Skeletal muscle cell (primary cell): ENCODE data around the gene MAPK11.
A peak's percentile ranks its signal among the peaks of the same experiment; 100 is the strongest.

Experiments used
- DNase-seq: peaks from one replicate; pipeline ENCODE4 v3.0.0-alpha.2; 2010; ENCODE audit warnings: low read depth
- H3K4me3 ChIP-seq: 2 replicates; pipeline ENCODE4 v1.5.1; 2011; ENCODE audit warnings: low read depth, mild to moderate bottlenecking, control low read depth, low read length, moderate library complexity

The MAPK11 gene

DNA sequence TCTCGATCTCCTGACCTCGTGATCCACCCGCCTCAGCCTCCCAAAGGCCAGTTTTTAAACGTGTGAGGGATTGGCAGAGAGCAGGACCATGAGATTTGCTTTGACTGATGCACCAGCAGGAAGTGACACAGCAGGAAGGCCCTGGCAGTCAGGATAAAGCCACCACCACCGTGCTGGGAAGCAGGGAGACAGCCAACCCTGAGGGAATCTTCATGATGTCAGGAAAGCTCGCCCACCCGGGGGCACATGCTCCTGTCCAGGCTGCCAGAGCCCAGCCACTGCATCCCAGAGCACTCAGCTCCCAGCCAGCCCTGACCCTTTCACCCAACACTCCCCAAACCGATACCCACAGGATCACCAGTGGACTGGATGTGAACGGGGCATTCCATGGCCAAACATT lies 31.4 kb downstream of the MAPK11 start:
- DNase-seq, result no peak

DNA sequence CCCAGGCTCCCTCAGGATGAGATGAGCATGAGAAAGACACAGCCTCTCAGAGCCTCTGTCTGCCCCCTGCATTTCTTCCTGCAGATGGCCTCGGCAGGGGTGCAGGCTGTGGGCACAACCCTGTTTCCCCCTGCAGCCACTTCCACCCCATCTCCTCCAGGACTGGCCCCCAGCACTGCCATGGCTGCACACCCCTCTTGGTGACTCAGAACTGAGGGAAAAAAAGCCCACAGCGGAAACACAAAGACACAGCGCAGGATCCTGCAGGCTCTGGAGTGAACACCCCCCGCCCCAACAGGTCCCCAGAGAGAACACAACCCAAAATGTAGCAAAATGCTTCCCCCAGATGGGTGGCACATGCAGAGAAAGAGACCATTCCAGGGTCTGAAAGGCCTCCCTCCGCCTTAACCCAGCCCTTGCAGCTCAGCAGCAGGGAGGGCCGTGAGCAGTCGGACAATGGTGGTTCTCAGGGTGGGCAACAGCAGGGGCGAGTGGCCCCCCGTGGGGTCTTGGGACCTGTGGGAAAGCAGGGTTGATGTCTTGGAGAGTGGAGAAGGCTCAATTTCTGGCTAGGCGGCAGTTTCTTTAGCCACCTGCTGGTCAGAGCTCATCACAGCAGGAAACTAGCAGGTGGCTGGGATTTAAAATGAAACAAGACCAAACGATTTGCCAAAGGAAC lies 33.3 kb downstream of the MAPK11 start:
- H3K4me3 ChIP-seq, result no peak overlapping the region
- no peak for DNase-seq

More for the DNA sequence above, 31.4 kb downstream of the MAPK11 start:
- H3K4me3 ChIP-seq, result no peak overlapping the region

DNA sequence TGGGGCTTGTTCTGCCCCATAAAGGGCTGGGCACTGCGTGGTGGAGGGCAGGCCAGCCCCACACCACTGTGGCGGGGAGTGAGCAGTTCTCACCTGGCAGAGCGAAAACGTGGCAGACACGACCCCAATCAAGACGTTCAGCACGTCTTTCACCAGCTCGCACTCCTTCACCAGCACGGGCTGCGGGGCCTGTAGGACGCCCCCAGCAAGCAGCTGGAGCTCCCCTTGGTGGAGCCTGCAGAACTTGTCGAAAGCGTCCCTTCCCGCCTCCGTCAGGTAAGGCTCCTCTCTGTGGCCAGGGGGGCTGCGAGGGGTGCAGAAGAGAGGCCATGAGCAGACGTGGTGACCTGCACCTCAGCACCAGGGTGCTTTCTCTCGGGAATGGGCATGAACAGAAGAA lies 37.0 kb downstream of the MAPK11 start:
- H3K4me3 ChIP-seq, result no peak overlapping the region
- DNase-seq, result no peak

DNA sequence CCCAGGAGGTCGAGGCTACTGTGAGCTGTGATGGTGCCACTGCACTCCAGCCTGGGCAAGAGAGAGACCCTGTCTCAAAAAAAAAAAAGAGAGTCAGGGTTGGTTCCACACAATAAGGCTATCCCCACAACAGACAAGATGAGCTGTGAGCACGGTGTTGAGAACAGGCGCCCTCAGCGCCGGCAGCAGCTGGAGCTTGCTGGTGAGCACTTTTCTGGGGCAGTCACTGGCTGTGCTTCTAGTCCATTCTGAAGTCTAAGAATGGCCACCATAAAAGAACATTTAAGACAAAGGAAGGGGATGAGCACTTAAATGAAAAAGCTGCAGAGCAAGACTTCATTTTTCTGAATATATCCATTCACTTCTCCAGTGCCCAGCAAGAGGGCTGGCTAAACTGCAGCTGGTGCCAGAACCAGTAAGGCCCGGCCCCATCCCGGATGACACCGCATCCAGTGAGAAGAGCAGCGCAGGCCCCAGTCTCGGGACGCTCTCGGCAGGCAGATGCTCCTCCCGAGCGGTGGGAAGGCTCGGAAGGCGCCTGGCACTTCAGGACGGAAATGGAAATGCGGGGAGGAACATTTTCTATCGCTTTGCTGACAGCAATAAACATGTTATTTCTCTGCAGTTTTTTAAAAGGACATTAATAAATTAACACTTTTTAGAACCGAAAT lies 37.6 kb downstream of the MAPK11 start:
- no peak for DNase-seq
- H3K4me3 ChIP-seq, result no peak overlapping the region

DNA sequence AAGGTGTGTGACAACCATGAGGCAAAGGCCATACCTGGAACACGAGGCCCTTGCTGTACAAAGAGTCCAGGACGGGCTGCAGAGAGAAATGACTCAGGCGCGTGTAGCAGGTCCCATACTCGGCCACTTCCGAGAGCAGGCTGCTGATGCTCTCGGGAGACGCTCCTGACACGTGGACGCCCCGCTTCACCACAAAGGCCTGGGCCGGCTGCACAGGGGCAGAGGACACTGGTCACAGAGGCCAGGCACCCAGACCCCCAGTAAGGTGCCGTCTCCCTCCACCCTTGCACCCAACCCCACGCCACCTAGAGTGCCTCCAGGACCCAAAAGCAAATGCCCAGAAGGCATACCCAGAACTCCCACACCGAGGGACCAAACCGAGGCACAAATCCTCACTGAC lies 40.8 kb downstream of the MAPK11 start:
- H3K4me3 ChIP-seq, result no peak overlapping the region
- no peak for DNase-seq

DNA sequence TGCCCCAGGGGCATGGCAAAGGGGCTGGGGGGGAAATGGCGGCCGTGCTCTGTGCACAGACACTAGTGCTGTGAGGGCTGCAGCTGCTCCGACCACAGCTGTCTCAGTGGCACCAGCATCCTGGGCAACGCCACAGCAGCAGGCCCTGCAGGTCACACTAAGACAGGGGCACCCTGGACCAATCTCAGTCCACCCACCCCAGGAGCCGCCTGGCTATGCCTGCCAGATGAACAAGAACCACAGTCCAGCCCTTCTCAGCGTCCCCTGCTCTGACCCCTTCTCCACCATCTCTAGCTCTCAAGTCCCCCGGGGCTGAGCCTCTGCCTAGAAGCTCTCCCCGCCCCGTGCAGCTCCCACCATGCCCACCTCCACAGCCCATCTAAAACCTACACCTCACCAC lies 41.8 kb downstream of the MAPK11 start:
- no peak overlapping the region for H3K4me3 ChIP-seq
- DNase-seq, result no peak

DNA sequence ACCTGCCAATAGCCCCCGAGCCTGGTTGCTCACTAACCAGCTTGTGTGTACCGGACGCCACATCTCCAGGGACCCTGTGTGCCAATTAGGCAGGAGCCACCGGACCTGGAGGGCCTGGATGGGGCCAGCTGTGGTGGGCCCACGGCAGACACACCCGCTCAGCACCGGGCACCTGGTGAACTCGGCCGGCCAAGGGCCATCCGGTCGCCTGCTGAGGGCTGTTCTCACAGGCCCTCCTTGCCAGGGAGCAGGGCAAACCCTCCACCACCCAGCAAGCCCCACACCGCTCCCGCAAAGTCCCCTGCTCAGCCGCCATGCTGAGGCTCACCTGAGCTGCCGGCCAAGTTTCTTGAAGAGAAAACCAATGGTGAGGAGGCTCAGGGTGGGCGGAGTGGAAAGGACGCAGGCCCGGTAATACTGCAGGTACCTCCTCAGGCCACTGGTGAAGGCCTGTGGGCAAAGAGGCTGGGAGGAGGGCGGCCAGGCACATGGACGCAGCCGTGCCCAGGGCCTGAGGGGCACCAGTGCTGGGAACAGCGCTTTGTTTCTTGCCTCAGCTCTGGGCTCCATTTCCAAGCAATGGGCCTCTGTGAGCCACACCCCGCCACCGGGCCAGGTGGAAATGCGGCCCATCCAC lies 42.5 kb downstream of the MAPK11 start:
- no peak for DNase-seq
- H3K4me3 ChIP-seq, result no peak overlapping the region

DNA sequence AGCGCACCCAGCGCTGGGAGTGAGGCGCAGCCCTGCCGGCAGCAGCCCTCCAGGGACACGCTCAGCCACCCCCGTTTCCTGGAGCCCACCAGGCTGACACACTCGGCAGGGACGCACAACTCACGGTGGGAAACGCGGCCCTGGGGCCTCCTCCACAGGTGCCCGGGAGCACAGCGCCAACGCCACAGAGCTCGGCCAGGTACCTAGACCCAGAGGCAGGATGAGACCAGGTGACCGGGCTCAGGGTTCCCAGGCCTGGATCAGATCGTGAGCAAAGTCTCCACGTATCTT lies 43.4 kb downstream of the MAPK11 start:
- no peak for DNase-seq
- H3K4me3 ChIP-seq, result no peak overlapping the region

DNA sequence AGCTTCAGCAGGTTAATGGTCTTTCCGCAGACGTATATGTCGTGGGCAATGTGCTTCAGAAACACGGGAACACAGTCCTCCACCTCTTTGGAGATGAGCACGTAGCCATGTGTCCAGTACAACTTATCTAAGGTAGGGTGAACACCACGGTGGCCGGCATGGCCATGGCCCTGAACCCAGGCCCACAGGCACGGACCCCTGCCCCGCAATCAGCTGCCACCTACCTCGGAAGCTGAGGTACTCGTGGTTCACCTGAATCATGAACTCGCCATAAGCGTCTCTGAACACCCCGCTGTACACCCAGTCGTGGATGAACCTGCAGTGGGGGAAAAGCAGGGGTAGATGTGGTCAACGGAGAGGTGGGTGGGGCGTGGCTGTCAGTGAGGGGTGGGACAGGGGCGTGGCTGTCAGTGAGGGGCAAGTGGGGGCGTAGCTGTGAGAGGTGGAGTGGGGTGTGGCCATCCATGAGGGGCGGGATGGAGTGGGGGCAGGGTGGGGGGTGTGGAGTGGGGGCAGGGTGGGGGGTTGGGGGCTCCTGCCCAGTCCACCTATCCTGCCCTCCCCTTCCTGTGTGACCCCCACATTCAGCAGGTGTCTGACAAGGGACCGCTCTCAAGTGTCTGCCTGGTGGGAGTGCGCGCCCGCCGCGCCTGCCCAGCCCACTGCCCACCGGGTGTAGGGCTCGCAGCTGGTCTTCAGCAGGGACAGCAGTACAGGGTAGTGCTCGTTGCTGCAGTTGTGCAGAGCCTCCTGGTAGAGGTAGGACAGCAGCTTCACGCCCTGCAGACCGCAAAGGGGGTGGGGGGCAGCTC lies 43.9 kb downstream of the MAPK11 start:
- DNase-seq, result no peak
- no peak overlapping the region for H3K4me3 ChIP-seq

DNA sequence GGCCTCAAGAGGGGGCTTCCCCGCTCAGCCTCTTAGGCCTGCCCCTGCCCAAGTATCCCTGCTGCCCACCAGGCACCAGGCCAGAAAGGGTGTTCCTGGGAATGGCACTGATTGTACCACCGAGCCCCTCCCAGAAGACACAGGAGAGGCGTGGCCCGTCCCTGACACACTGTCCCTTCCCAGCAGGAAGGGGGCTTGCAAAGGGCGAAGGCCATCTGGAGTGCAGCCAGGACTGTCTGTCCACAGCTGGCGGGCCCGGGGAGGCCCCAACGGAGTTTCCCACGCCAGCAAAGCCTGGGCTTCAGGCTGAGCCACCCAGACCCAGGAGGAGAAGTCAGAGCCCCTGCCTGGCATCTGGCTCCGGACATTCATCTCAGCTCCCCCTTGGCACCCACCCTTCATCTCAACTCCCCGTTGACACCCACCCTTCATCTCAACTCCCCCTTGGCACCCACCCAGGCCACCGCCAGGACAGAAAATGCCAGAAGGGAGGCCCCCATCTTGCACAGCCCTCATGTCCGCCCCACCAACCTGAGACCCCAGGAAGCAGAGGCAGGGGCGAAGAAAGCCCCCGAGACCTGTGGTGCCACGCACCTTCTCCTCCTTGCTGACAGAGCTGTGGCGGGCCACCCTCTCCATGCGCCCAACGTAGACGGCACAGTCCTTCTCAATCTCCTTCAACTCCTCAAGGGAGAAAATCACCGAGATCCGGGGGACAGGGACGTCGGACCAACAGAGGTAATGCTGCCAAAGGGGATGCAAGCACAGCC lies 44.8 kb downstream of the MAPK11 start:
- no peak for DNase-seq
- no peak overlapping the region for H3K4me3 ChIP-seq

DNA sequence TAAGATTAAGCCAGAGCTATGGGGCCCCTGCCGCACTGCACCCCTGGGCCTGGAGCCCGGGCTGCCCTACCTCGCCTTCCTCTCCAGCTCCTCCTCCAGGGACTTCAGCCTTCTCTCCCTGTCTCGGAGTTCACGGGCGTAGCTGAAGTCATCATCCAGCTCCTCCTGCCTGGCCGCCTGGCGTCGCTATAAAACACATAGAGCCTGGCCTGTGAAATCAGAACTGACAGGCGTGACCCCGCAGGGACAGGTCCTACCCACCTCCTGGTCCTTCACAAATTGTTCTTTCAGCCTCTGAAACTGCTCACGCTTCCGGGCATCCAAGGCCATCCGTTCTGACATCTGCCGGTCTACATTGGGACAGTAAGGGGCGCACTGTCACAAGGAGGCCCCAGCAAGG lies 46.1 kb downstream of the MAPK11 start:
- no peak for DNase-seq
- no peak overlapping the region for H3K4me3 ChIP-seq

DNA sequence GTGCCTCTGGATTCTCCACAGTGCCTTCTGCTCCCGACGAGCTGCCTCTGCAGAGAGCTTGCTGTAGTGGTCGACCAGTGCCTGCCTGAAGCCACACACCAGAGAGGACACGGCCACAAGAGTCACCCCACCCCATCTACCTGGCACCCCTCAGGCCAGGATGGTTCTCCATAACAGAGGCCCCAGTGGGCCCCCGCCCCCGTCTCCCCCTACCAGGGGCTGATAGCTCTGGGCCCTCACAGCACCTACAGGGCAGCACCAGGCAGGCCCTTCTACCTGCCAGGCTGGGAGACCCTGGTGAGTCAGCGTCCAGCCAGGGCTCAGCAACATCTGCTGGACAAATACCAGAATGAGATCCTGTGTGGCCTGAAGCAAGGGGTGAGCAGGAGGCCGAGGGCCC lies 47.7 kb downstream of the MAPK11 start:
- DNase-seq, result no peak
- no peak overlapping the region for H3K4me3 ChIP-seq

DNA sequence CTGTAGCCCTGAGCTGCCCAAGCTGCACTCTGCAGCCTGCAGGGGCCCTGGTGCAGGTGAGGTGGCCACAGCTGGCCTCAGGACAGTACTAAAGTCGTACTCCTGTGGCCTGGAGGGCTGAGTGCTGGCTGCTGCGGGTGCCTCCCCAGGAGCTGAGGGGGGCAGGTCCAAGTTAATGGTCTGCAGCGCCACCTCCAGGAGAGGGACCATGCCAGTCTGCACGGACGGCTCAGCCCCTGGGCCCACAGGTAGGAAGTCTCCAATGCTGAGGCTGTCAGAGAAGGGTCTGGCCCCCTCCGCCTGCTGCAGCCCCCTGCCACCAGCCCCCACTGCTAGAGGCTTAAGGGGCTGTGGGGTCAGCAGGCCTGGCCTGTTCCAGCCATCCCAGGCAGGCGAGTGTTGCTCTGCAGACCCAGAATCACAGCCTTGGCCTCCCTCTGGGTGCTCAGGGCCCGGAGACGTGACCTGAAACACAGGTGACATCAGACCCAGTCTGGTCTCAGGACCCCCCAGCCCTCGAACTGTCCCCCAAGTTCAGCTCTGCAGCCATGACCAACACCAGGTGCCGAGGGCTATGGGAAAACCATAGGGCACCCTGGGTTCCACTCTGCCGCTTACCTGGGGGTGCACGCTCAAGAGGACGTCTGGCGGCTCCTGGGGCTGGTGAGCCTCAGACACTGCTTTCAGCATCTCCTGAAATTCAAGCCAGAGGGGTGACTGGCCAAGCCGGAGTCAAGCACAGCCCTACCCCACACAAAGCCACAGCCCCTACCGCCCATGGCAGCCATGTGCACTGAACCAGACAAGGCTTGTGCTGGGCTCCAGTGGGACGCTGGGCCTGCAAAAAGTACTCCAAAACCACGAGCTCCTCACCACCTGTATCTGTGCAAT lies 48.5 kb downstream of the MAPK11 start:
- no peak overlapping the region for H3K4me3 ChIP-seq
- DNase-seq, result no peak

DNA sequence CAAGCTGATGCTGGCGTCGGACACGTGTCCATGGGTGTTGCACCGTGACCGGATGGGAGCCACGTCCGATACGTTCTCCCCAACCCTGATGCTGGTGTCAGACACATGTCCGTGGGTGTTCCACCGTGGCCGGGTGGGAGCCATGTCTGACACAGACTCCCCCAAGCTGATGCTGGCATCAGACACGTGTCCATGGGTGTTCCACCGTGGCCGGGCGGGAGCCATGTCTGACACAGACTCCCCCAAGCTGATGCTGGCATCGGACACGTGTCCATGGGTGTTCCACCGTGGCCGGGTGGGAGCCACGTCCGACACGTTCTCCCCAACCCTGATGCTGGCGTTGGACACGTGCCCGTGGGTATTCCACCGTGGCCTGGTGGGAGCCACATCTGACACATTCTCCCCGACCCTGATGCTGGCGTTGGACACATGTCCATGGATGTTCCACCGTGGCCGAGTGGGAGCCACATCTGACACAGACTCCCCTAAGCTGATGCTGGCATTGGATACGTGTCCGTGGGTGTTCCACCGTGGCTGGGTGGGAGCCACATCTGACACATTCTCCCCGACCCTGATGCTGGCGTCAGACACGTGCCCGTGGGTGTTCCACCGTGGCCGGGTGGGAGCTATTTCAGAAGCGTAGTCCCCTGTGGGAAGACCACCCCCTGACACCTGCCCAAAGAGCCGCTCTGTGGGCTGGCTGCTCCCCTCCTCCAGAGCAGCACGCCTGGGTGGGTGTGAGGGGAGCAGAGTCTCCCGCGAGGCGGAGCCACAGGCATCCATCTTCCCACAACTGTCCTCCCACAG lies 49.4 kb downstream of the MAPK11 start:
- DNase-seq, result no peak
- no peak overlapping the region for H3K4me3 ChIP-seq

DNA sequence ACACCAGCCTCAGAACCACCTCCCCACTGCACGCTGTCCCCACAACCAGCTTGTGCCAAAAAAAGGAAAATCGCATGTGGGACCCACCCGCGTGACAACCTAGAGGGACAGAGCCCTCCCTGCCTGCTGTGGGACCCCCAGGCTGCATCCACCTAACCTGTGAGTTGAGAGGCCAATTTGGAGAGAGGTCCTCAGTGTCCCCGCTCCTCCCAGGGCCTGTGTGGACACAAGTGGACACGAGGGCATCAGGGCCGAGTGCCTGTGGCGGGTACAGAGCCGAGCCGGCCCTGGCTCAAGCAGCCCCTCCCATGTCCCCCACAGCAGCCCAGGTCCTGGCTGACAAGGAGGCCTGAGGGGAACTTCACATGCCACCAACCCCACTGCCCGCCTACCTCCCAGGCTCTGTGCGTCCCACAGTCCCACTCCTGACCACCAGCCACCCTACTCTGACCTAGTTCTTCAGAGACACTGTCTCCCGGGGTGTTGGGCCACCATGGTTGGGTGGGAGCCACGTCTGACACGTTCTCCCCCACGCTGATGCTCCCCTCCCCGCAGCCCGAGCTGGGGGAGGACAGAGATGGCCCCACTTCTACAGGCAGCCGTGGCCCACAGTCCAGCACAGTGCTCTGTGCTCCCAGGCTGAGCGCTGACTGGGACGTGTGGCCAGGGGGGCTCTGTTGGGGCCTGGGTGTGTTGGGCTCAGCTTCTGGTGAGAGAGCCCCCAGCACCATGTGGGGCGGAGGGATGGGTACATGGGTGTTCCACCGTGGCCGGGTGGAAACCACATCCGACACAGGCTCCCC lies 50.2 kb downstream of the MAPK11 start:
- H3K4me3 ChIP-seq, result no peak overlapping the region
- DNase-seq, result no peak

DNA sequence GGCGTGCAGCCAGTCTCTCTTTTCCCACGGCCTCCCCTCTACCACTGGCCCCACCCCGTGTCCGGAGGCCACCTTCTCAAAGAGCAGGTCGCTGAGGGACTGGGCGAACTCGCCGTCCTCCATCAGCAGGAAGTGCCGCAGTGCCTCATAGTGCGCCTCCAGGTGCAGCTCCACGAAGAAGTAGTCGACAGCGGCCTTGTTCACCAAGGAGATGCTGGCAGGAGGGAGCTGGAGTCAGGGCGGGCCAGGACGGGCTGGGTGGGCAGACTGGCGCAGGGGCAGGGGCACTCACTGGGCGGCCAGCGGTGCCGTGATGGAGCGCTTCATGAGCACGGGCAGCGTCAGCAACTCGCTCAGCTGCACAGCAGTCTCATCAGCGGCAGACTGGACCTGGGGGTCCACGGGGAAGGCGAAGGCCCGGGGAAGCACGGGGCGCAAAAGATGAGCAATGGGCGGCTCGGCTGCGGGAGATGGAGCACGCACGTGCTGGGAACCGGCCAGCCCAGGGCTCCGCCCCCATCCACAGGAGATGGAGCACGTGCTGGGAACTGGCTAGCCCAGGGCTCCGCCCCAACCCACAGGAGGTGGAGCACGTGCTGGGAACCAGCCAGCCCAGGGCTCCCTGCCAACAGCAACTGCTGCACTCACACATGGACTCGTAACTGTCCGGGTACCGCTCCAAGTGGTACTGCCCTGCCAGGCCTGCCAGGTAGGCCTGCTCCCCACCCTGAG lies 51.0 kb downstream of the MAPK11 start:
- no peak overlapping the region for H3K4me3 ChIP-seq
- peak; percentile 47 for DNase-seq
